ENCODE measurements around the gene ABCF2. TPM values are rescaled to one million over a fixed set of nuclear protein-coding genes. Genes with fewer than 3 reads are reported as not detected.
A peak's percentile ranks its signal among the peaks of the same experiment; 100 is the strongest.

The ABCF2 gene
- polyA plus RNA-seq, 1 donor (not counting 4 experiments of a cell fraction or from before 2014, with no cell fraction given): 33.3 TPM

DNA sequence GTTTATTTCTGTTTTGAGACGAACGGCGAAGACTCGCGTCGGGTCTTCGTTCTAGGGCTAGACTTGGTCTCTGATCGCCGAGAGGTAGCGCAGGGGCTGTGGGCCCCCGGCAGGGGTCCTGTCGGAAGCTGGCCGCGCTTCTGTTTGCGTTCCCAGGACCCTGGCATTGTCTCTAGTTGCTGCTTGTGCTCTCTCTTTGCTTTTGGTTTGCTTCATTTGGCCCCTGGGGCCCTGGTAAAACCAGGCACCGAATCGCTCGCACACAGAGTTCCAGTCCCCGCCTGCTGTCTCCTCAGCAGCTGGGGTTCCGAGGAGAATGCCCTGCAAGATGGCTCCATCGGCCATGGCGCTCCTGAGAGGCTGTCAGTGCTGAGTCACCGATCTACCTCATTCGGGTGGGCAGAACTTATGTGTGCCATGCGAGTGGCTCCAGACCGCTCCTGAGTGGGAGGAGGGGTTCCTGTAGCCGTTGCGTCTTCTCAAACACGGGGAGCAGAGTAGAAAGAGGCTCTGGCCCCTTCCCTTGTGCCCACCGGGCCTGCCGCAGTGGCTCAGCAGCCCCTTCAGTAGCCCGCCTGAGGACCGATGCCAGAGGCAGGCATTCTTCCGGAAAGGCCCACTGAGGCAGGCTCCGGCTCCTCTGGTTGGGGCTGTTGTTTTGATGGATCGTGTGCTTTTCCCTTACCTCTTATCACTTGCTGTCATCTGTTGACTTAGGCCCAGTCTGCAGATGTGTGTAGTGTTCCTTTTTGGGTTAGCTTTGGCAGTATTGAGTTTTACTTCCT is 6.1 kb upstream of the ABCF2 start:
- Histone ChIP-seq H2AFZ (ENCODE audit: control insufficient read depth, low read length) (peak overlapping the region; percentile 56), H4K20me1 (ENCODE audit: control insufficient read depth, extremely low read depth, insufficient read depth, low read length) (peaks cover 8% of the 10 kb centered on the region)
- peak; percentile 26 for FAIRE-seq

GRCh38 chr7:151232091-151232916 is 5.3 kb upstream of the ABCF2 start, which contains the start of gene CHPF2:
Gene CHPF2 (plus strand): TSS chr7:151232483. CDS start chr7:151234012, 1,529 bp downstream.
- peaks cover 23% of the 10 kb centered on the region for H3K4me1 ChIP-seq (ENCODE audit: control insufficient read depth, extremely low read depth, insufficient read depth, low read length)
- H4K20me1 ChIP-seq (ENCODE audit: control insufficient read depth, extremely low read depth, insufficient read depth, low read length): peaks cover 8% of the 10 kb centered on the region
- peak within 1 kb of the TSS; percentile 93 for H2AFZ ChIP-seq (ENCODE audit: control insufficient read depth, low read length)
- FAIRE-seq (no peak), DNase-seq (ENCODE audit: low read depth, low spot score) (peak; percentile 19)
- no peak for TF ChIP-seq EZH2 (IDR thresholded peaks at IDR 0.05; ENCODE audit: low read length)
- TF ChIP-seq, protein P1, sequence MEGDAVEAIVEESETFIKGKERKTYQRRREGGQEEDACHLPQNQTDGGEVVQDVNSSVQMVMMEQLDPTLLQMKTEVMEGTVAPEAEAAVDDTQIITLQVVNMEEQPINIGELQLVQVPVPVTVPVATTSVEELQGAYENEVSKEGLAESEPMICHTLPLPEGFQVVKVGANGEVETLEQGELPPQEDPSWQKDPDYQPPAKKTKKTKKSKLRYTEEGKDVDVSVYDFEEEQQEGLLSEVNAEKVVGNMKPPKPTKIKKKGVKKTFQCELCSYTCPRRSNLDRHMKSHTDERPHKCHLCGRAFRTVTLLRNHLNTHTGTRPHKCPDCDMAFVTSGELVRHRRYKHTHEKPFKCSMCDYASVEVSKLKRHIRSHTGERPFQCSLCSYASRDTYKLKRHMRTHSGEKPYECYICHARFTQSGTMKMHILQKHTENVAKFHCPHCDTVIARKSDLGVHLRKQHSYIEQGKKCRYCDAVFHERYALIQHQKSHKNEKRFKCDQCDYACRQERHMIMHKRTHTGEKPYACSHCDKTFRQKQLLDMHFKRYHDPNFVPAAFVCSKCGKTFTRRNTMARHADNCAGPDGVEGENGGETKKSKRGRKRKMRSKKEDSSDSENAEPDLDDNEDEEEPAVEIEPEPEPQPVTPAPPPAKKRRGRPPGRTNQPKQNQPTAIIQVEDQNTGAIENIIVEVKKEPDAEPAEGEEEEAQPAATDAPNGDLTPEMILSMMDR (optimal IDR thresholded peaks at IDR 0.05 in 1 of 3, IDR thresholded peaks at IDR 0.05 in 1 of 3, conservative IDR thresholded peaks at IDR 0.05 in 1 of 3; ENCODE audit: extremely low read depth in 1 of 3, insufficient read depth in 2 of 3, low read length in 3 of 3): no peak
- peaks cover 13 to 21% of the 10 kb centered on the region in 2 experiments for H3K36me3 ChIP-seq (ENCODE audit: control insufficient read depth in 2 of 2, extremely low read depth in 1 of 2, insufficient read depth in 2 of 2, low read length in 2 of 2)
- H3K79me2 ChIP-seq (ENCODE audit: control insufficient read depth, insufficient read depth, low read length): peaks cover 44% of the 10 kb centered on the region
- H3K4me2 ChIP-seq (ENCODE audit: control insufficient read depth, extremely low read depth, insufficient read depth, low read depth, low read length): peak within 1 kb of the TSS; percentile 94
- dilution Hi-C loops (cut with MboI; ENCODE audit: extremely low pct_ligation_motif_present, low sequenced_read_pairs): no loop called here
- H3K9ac ChIP-seq (ENCODE audit: control insufficient read depth, extremely low read depth, insufficient read depth, low read length): peak within 1 kb of the TSS; percentile 85
- H3K9me1 ChIP-seq (ENCODE audit: control insufficient read depth, extremely low read depth, insufficient read depth, low read length): no peaks in the 10 kb centered on the region
- peak within 1 kb of the TSS; percentile 68 for H3K27ac ChIP-seq (ENCODE audit: control insufficient read depth, insufficient read depth, low read length)
- no peaks in the 10 kb centered on the region for H3K9me3 ChIP-seq (ENCODE audit: control insufficient read depth, low read depth, low read length)
- H3K4me3 ChIP-seq (ENCODE audit: control insufficient read depth in 2 of 3, extremely low read depth in 1 of 3, insufficient read depth in 2 of 3, low read depth in 1 of 3, low read length in 3 of 3): peak within 1 kb of the TSS; percentile 81 to 98 (median 94)
- H3K27me3 ChIP-seq (ENCODE audit: control insufficient read depth, extremely low read depth, insufficient read depth, low read length): no peaks in the 10 kb centered on the region

More for the DNA sequence above, 6.1 kb upstream of the ABCF2 start:
- peak overlapping the region; percentile 68 for H3K27ac ChIP-seq (ENCODE audit: control insufficient read depth, insufficient read depth, low read length)
- peaks cover 18 to 29% of the 10 kb centered on the region in 2 experiments for H3K36me3 ChIP-seq (ENCODE audit: control insufficient read depth in 2 of 2, extremely low read depth in 1 of 2, insufficient read depth in 2 of 2, low read length in 2 of 2)
- H3K4me3 ChIP-seq (ENCODE audit: control insufficient read depth in 2 of 3, extremely low read depth in 1 of 3, insufficient read depth in 2 of 3, low read depth in 1 of 3, low read length in 3 of 3): peak overlapping the region; percentile 81 to 98 (median 94)
- dilution Hi-C loops (cut with MboI; ENCODE audit: extremely low pct_ligation_motif_present, low sequenced_read_pairs): no loop called here
- H3K4me2 ChIP-seq (ENCODE audit: control insufficient read depth, extremely low read depth, insufficient read depth, low read depth, low read length): peak overlapping the region; percentile 94
- no peak for DNase-seq (ENCODE audit: low read depth, low spot score)
- TF ChIP-seq, protein P1 (optimal IDR thresholded peaks at IDR 0.05 in 1 of 3, IDR thresholded peaks at IDR 0.05 in 1 of 3, conservative IDR thresholded peaks at IDR 0.05 in 1 of 3; ENCODE audit: extremely low read depth in 1 of 3, insufficient read depth in 2 of 3, low read length in 3 of 3): no peak
- TF ChIP-seq EZH2 (IDR thresholded peaks at IDR 0.05; ENCODE audit: low read length): no peak
- H3K9ac ChIP-seq (ENCODE audit: control insufficient read depth, extremely low read depth, insufficient read depth, low read length): peak overlapping the region; percentile 85
- H3K9me1 ChIP-seq (ENCODE audit: control insufficient read depth, extremely low read depth, insufficient read depth, low read length): no peaks in the 10 kb centered on the region
- no peaks in the 10 kb centered on the region for H3K27me3 ChIP-seq (ENCODE audit: control insufficient read depth, extremely low read depth, insufficient read depth, low read length)
- no peaks in the 10 kb centered on the region for H3K9me3 ChIP-seq (ENCODE audit: control insufficient read depth, low read depth, low read length)
- H3K79me2 ChIP-seq (ENCODE audit: control insufficient read depth, insufficient read depth, low read length): peaks cover 48% of the 10 kb centered on the region
- H3K4me1 ChIP-seq (ENCODE audit: control insufficient read depth, extremely low read depth, insufficient read depth, low read length): peaks cover 19% of the 10 kb centered on the region

Data from keratinocyte (primary cell).